ENCODE measurements around the gene CD2AP.
"Not testable (repeated sequence)": the region's sequence is repeated elsewhere in the genome, so short reads cannot be mapped to it uniquely, and the experiment has no call there.

Gene CD2AP

DNA sequence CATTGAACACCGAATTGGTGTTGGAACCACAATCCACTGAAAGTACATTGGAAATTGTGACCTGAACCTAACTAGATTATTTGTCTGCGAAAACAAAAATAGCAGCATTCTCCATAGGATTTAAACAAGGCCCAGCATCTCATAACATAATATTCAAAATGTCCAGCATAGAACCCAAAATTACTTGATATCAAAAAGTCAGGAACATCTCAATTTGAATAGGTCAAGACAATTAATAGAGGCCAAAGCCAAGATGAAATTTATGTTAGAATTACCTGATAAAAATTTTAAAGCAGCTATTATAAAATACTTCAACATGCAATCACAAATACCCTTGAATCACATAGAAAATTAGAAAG, 42.4 kb upstream of the CD2AP start:
- no peaks in the 10 kb centered on the region for H3K36me3 ChIP-seq (ENCODE audit: control insufficient read depth, insufficient read depth, low read length)
- no peak overlapping the region for H3K4me3 ChIP-seq (ENCODE audit: low read length)
- no peak overlapping the region for H3K18ac ChIP-seq (ENCODE audit: low read length)
- no peaks in the 10 kb centered on the region for H3K27me3 ChIP-seq (ENCODE audit: insufficient read depth, low read length, poor library complexity)
- no peak overlapping the region for H4K5ac ChIP-seq (ENCODE audit: low read length)
- H3K4ac ChIP-seq (ENCODE audit: low read depth, low read length) = no peak overlapping the region
- no peak overlapping the region for H3K56ac ChIP-seq (ENCODE audit: low read length)
- no peak overlapping the region for H2BK5ac ChIP-seq (ENCODE audit: low read length)
- no peak overlapping the region for H3K27ac ChIP-seq (ENCODE audit: low read depth, low read length)
- WGBS (ENCODE audit: extremely low coverage, insufficient coverage, low lambda C conversion rate) = no CpG with 5 or more reads among the region's 2 CpGs
- no peak overlapping the region for H2AK5ac ChIP-seq (ENCODE audit: low read length)
- no peak overlapping the region for H2BK15ac ChIP-seq (replicated peaks; ENCODE audit: low read depth)
- no peak overlapping the region for H3K4me2 ChIP-seq (ENCODE audit: low read length)
- no peak overlapping the region for H3K9ac ChIP-seq (ENCODE audit: low read length)
- no peak overlapping the region for H3K23ac ChIP-seq (ENCODE audit: low read length)
- no peak overlapping the region for H2BK120ac ChIP-seq (ENCODE audit: low read depth, low read length)
- no peaks in the 10 kb centered on the region for H3K79me2 ChIP-seq (ENCODE audit: control insufficient read depth, insufficient read depth, low read length)
- no peaks in the 10 kb centered on the region for H3K4me1 ChIP-seq (ENCODE audit: control insufficient read depth, low read depth, low read length)
- no peaks in the 10 kb centered on the region for H3K79me1 ChIP-seq (ENCODE audit: low read length)
- no peak for DNase-seq
- H4K8ac ChIP-seq (ENCODE audit: low read depth, low read length) = no peak overlapping the region

DNA sequence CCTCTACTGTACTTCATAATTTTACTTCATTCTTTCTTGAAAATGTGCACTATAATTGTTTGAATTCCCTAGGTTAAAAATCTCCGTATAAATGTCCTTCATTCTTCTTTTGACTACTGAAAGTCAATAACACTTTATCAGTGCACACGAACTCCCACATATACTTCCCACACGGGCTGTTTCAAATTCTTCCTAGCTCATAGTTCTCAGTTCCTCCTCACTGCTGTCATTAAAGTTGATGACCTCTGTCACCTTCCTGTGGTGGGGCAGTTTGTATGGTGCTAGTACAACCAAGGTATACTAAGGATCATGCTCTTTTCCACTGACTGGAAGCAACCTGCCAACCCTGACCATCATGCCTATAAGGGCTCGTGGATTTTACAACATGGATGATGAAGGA, 40.0 kb upstream of the CD2AP start:
- Histone ChIP-seq H3K4me2 (ENCODE audit: low read length) (no peak overlapping the region), H4K5ac (ENCODE audit: low read length) (no peak overlapping the region), H3K27ac (ENCODE audit: low read depth, low read length) (no peak overlapping the region), H3K79me2 (ENCODE audit: control insufficient read depth, insufficient read depth, low read length) (no peaks in the 10 kb centered on the region), H3K79me1 (ENCODE audit: low read length) (no peaks in the 10 kb centered on the region), H2BK15ac (replicated peaks; ENCODE audit: low read depth) (no peak overlapping the region), H3K4ac (ENCODE audit: low read depth, low read length) (no peak overlapping the region), H2BK5ac (ENCODE audit: low read length) (no peak overlapping the region), H3K4me3 (ENCODE audit: low read length) (no peak overlapping the region), H3K27me3 (ENCODE audit: insufficient read depth, low read length, poor library complexity) (no peaks in the 10 kb centered on the region), H3K18ac (ENCODE audit: low read length) (no peak overlapping the region), H2AK5ac (ENCODE audit: low read length) (no peak overlapping the region), H3K36me3 (ENCODE audit: control insufficient read depth, insufficient read depth, low read length) (no peaks in the 10 kb centered on the region), H3K56ac (ENCODE audit: low read length) (no peak overlapping the region), H3K23ac (ENCODE audit: low read length) (no peak overlapping the region), H2BK120ac (ENCODE audit: low read depth, low read length) (no peak overlapping the region), H4K8ac (ENCODE audit: low read depth, low read length) (no peak overlapping the region), H3K9ac (ENCODE audit: low read length) (no peak overlapping the region), H3K4me1 (ENCODE audit: control insufficient read depth, low read depth, low read length) (no peaks in the 10 kb centered on the region)
- no peak for DNase-seq
- WGBS (ENCODE audit: extremely low coverage, insufficient coverage, low lambda C conversion rate) = no CpG with 5 or more reads among the region's 4 CpGs

DNA sequence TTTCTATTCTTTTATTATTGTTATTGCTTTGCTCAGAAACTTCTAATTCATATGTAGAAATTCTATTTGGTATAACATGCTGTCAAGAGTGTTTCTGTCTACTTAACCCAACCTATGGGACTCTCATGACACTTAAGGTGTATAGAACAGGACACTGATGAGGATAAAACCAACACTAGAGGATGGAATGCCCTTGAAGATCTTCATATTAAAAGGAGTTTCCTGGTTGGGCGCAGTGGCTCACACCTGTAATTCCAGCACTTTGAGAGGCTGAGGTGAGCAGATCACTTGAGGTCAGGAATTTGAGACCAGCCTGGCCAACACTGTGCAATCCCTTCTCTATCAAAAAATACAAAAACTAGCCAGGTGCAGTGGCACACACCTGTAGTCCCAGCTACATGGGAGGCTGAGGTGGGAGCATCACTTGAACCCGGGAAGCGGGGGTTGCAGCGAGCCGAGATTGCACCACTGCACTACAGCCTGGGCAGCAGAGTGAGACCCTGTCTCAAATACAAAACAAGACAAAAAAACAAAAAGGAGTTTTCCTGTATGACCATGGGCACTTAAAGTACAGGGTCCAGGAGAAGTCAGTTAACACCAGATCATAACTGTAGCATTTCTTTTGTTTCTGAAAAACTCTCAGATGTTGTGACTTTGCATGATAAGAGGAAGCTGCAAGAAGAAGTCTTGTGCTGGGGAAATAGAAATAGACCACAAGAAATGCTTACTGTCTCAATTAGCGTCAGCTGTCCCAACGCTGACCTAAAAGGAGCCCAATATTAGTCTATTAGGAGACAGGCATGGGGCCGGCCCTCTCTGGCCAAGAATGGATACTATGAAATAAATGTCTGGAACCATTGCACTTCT, 38.9 kb upstream of the CD2AP start:
- Histone ChIP-seq H3K4me2 (ENCODE audit: low read length) (no peak overlapping the region), H3K9ac (ENCODE audit: low read length) (no peak overlapping the region), H3K27ac (ENCODE audit: low read depth, low read length) (no peak overlapping the region), H2AK5ac (ENCODE audit: low read length) (no peak overlapping the region), H3K4me1 (ENCODE audit: control insufficient read depth, low read depth, low read length) (no peaks in the 10 kb centered on the region), H3K27me3 (ENCODE audit: insufficient read depth, low read length, poor library complexity) (no peaks in the 10 kb centered on the region), H2BK15ac (replicated peaks; ENCODE audit: low read depth) (no peak overlapping the region), H3K18ac (ENCODE audit: low read length) (no peak overlapping the region), H4K5ac (ENCODE audit: low read length) (no peak overlapping the region), H3K79me1 (ENCODE audit: low read length) (no peaks in the 10 kb centered on the region), H3K4ac (ENCODE audit: low read depth, low read length) (no peak overlapping the region), H3K56ac (ENCODE audit: low read length) (no peak overlapping the region), H4K8ac (ENCODE audit: low read depth, low read length) (no peak overlapping the region), H3K79me2 (ENCODE audit: control insufficient read depth, insufficient read depth, low read length) (no peaks in the 10 kb centered on the region), H3K4me3 (ENCODE audit: low read length) (no peak overlapping the region), H2BK120ac (ENCODE audit: low read depth, low read length) (no peak overlapping the region), H3K36me3 (ENCODE audit: control insufficient read depth, insufficient read depth, low read length) (no peaks in the 10 kb centered on the region), H2BK5ac (ENCODE audit: low read length) (no peak overlapping the region), H3K23ac (ENCODE audit: low read length) (no peak overlapping the region)
- DNase-seq = no peak
- no CpG with 5 or more reads among the region's 8 CpGs for WGBS (ENCODE audit: extremely low coverage, insufficient coverage, low lambda C conversion rate)

DNA sequence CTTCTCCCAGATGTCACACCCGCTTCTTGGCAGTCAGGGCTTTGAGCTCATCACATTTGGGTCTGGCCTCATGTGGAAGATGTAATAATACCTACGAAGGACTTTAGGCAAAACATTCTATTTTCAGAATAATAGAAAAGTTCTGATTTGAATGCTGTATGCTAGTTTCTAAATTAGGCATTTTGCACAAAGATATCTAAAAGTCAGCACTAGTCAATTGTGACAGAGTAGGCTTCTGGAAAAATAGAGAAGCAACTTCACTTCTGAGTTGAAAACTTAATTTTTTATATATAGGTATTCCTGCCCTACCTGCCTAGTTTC, 38.3 kb upstream of the CD2AP start:
- H3K9ac ChIP-seq (ENCODE audit: low read length) = no peak overlapping the region
- no peak overlapping the region for H3K4me2 ChIP-seq (ENCODE audit: low read length)
- H3K79me1 ChIP-seq (ENCODE audit: low read length) = no peaks in the 10 kb centered on the region
- H4K8ac ChIP-seq (ENCODE audit: low read depth, low read length) = no peak overlapping the region
- H3K4me1 ChIP-seq (ENCODE audit: control insufficient read depth, low read depth, low read length) = no peaks in the 10 kb centered on the region
- H2AK5ac ChIP-seq (ENCODE audit: low read length) = no peak overlapping the region
- H3K27ac ChIP-seq (ENCODE audit: low read depth, low read length) = no peak overlapping the region
- no peak overlapping the region for H2BK120ac ChIP-seq (ENCODE audit: low read depth, low read length)
- no peak overlapping the region for H3K56ac ChIP-seq (ENCODE audit: low read length)
- no peak for DNase-seq
- no peaks in the 10 kb centered on the region for H3K36me3 ChIP-seq (ENCODE audit: control insufficient read depth, insufficient read depth, low read length)
- no peaks in the 10 kb centered on the region for H3K79me2 ChIP-seq (ENCODE audit: control insufficient read depth, insufficient read depth, low read length)
- no peak overlapping the region for H3K4me3 ChIP-seq (ENCODE audit: low read length)
- no CpG with 5 or more reads among the region's 2 CpGs for WGBS (ENCODE audit: extremely low coverage, insufficient coverage, low lambda C conversion rate)
- no peak overlapping the region for H3K4ac ChIP-seq (ENCODE audit: low read depth, low read length)
- no peaks in the 10 kb centered on the region for H3K27me3 ChIP-seq (ENCODE audit: insufficient read depth, low read length, poor library complexity)
- H4K5ac ChIP-seq (ENCODE audit: low read length) = no peak overlapping the region
- H3K18ac ChIP-seq (ENCODE audit: low read length) = no peak overlapping the region
- no peak overlapping the region for H2BK5ac ChIP-seq (ENCODE audit: low read length)
- H3K23ac ChIP-seq (ENCODE audit: low read length) = no peak overlapping the region
- no peak overlapping the region for H2BK15ac ChIP-seq (replicated peaks; ENCODE audit: low read depth)

DNA sequence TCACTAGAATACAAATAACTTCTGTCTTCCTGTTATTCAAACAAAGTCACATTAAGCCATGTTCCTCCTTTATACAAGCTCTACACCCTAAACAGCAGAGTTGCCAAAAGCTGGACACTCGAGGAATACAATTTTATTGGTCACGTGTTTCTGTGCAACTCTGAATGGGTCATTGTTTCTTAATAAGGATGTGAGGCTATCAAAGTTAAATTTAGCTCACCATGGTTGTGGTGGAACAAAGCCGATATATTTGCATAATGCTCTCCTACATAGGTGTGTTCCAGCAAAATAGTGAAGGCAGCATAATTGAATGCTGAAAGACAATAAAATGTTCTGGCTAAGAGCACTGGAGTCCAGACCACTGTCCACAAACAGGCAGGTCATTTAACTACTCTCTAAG, 36.9 kb upstream of the CD2AP start:
- no peak overlapping the region for H3K4me3 ChIP-seq (ENCODE audit: low read length)
- DNase-seq = no peak
- no peak overlapping the region for H2AK5ac ChIP-seq (ENCODE audit: low read length)
- H2BK15ac ChIP-seq (replicated peaks; ENCODE audit: low read depth) = no peak overlapping the region
- H2BK5ac ChIP-seq (ENCODE audit: low read length) = no peak overlapping the region
- H3K9ac ChIP-seq (ENCODE audit: low read length) = no peak overlapping the region
- no peak overlapping the region for H4K5ac ChIP-seq (ENCODE audit: low read length)
- H3K79me1 ChIP-seq (ENCODE audit: low read length) = no peaks in the 10 kb centered on the region
- H3K4me1 ChIP-seq (ENCODE audit: control insufficient read depth, low read depth, low read length) = no peaks in the 10 kb centered on the region
- no peak overlapping the region for H3K4me2 ChIP-seq (ENCODE audit: low read length)
- no peak overlapping the region for H3K4ac ChIP-seq (ENCODE audit: low read depth, low read length)
- no peak overlapping the region for H4K8ac ChIP-seq (ENCODE audit: low read depth, low read length)
- H3K36me3 ChIP-seq (ENCODE audit: control insufficient read depth, insufficient read depth, low read length) = no peaks in the 10 kb centered on the region
- no peak overlapping the region for H2BK120ac ChIP-seq (ENCODE audit: low read depth, low read length)
- no peaks in the 10 kb centered on the region for H3K27me3 ChIP-seq (ENCODE audit: insufficient read depth, low read length, poor library complexity)
- no peaks in the 10 kb centered on the region for H3K79me2 ChIP-seq (ENCODE audit: control insufficient read depth, insufficient read depth, low read length)
- no peak overlapping the region for H3K27ac ChIP-seq (ENCODE audit: low read depth, low read length)
- H3K18ac ChIP-seq (ENCODE audit: low read length) = no peak overlapping the region
- no peak overlapping the region for H3K56ac ChIP-seq (ENCODE audit: low read length)
- H3K23ac ChIP-seq (ENCODE audit: low read length) = no peak overlapping the region
- no CpG with 5 or more reads among the region's 3 CpGs for WGBS (ENCODE audit: extremely low coverage, insufficient coverage, low lambda C conversion rate)

DNA sequence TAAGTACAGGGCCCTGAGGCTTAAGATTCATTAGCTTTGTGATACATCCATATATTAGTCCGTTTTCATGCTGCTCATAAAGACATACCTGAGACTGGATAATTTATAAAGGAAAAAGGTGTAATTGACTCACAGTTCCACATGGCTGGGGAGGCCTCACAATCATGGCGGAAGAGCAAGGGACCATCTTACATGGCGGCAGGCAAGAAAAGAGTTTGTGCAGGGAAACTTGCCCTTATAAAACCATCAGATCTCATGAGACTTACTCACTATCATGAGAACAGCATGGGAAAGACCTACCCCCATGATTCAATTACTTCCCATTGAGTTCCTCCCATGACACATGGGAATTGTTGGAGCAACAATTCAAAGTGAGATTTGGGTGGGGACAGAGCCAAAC, 32.6 kb upstream of the CD2AP start:
- not testable (repeated sequence) for H3K36me3 ChIP-seq (ENCODE audit: control insufficient read depth, insufficient read depth, low read length); H2BK120ac ChIP-seq (ENCODE audit: low read depth, low read length); H3K27me3 ChIP-seq (ENCODE audit: insufficient read depth, low read length, poor library complexity); H3K79me2 ChIP-seq (ENCODE audit: control insufficient read depth, insufficient read depth, low read length); H3K4ac ChIP-seq (ENCODE audit: low read depth, low read length); H3K18ac ChIP-seq (ENCODE audit: low read length); H2AK5ac ChIP-seq (ENCODE audit: low read length); H3K56ac ChIP-seq (ENCODE audit: low read length); H3K4me2 ChIP-seq (ENCODE audit: low read length); H3K4me1 ChIP-seq (ENCODE audit: control insufficient read depth, low read depth, low read length); H3K79me1 ChIP-seq (ENCODE audit: low read length); H4K5ac ChIP-seq (ENCODE audit: low read length); H4K8ac ChIP-seq (ENCODE audit: low read depth, low read length); H3K27ac ChIP-seq (ENCODE audit: low read depth, low read length); H3K23ac ChIP-seq (ENCODE audit: low read length); H3K4me3 ChIP-seq (ENCODE audit: low read length); H2BK5ac ChIP-seq (ENCODE audit: low read length); H3K9ac ChIP-seq (ENCODE audit: low read length); DNase-seq; H2BK15ac ChIP-seq (replicated peaks; ENCODE audit: low read depth)
- WGBS (ENCODE audit: extremely low coverage, insufficient coverage, low lambda C conversion rate) = no CpG with 5 or more reads among the region's 3 CpGs

Data from mesendoderm (in vitro differentiated cells).